ENCODE measurements around the gene FAM120A. TPM values are rescaled to one million over a fixed set of nuclear protein-coding genes. Genes with fewer than 3 reads are reported as not detected.

The FAM120A gene
- polyA plus RNA-seq, 3 donors = 70.7 to 75.1 (median 73.2) TPM

DNA sequence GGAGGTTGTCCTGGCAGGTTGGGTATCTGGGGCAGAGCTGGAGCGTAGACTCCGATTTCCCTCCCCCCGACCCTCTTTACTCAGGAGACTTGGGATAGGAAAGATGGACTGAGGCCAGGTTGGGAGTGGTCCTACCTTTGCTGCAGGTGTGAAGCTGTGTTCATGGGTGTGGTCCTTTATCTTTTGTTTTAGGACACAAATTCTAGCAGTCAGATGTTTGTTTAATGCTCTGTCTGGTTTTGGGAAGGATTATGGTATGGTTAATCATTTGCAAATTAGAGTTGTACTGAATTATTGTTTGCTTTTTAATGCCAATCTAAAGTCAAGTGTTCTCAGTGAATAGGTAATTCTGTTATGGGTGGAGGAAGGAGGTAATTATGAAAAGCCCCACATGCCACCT, 16.0 kb downstream of the FAM120A start:
- DNase-seq (ENCODE audit: low read depth in 3 of 3, low spot score in 2 of 3) = no peak

DNA sequence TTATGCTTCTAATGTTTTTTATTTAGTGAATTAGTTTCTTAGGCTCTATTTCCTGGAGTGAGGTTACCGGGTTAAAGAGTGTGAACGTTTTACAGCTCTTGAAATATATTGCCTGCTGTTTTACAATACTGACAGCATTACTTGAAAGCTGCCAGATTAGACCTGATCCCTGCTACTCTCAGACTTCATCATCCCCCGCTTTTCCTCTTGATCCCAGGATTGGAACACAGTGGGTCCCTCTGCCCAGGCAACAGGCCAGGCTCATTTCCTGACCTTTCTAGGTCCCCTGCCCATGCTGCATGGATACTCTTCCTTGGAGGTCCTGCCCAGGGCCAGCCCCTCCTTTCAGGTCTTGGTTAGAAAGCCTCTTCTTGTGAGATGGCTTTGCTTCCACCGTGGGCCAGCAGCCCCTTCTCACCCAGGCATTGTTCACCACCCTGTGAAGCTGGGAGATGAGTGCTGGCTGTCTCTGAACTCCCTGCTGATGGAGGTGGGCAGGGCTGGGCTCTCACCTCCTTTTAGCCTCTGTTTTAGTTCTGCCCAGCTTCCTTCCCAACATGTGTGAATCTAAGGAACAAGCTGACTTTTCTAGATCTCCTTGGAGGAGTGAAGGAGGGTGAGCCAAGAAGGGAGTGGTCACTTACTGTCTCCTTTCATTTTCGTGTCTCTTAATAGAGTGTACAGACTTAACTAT, 17.4 kb downstream of the FAM120A start:
- DNase-seq (ENCODE audit: low read depth in 3 of 3, low spot score in 2 of 3) = peak in 1 of 3 donors; percentile 65

DNA sequence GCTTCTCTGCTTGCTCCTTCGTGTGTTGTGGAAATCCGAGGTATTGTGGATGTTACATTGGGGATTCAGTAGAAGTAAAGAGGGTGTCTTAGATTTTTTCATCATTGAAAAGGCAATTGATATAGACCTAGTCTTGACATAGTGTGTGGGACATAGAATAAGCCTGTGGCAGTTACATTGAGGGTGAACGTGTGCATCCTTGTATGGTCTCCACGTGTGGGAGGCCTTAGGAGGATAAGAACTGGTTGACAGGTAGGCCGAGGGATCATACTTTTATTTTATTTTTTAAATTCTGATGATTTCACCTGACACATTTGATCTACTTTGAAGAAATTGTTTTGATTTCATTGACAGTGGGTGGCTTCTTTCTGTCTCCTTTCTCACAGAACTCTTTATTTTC, 18.9 kb downstream of the FAM120A start:
- DNase-seq (ENCODE audit: low read depth in 3 of 3, low spot score in 2 of 3) = no peak

DNA sequence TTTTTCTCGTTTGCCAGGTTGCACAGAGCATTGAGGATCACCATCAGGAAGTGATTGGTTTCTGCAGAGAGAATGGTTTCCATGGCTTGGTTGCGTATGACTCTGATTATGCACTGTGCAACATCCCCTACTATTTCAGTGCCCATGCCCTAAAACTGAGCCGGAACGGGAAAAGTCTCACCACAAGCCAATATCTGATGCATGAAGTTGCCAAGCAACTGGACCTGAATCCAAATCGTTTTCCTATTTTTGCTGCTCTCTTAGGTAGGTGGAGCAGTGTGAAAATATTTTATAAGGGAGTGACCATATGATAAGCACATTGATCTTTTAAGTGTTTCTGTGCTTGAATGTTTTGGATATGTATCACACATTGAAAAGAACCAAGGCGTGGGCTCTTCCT, 19.6 kb downstream of the FAM120A start:
- no peak for DNase-seq (ENCODE audit: low read depth in 3 of 3, low spot score in 2 of 3)

DNA sequence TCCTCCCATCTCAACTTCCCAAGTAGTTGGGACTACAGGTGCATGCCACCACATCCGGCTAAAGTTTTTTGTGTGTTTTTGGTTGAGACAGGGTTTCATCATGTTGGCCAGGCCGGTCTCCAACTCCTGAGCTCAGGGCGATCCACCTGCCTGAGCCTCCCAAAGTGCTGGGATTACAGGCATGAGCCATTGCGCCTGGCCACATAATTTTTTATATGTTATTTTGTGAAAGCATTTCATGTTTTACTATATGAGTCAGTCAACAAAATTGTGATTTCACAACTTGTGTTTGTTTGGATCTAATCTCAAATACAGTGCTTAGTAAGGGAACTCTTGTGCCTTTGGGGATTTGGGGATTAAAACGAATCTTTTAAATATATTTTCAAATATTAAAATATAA, 21.9 kb downstream of the FAM120A start:
- DNase-seq (ENCODE audit: low read depth in 3 of 3, low spot score in 2 of 3) = no peak

- DNase-seq (ENCODE audit: low read depth in 3 of 3, low spot score in 2 of 3) = no peak
Measured at GRCh38 chr9:93475108-93475507, 23.6 kb downstream of the FAM120A start.

- DNase-seq (ENCODE audit: low read depth in 3 of 3, low spot score in 2 of 3) = no peak
Measured at GRCh38 chr9:93475856-93476255, 24.4 kb downstream of the FAM120A start.

- DNase-seq (ENCODE audit: low read depth in 3 of 3, low spot score in 2 of 3) = no peak
Measured at GRCh38 chr9:93476924-93477323, 25.4 kb downstream of the FAM120A start.

GRCh38 chr9:93477397-93477796, 25.9 kb downstream of the FAM120A start:
- no peak for DNase-seq (ENCODE audit: low read depth in 3 of 3, low spot score in 2 of 3)

- no peak for DNase-seq (ENCODE audit: low read depth in 3 of 3, low spot score in 2 of 3)
Measured at GRCh38 chr9:93479726-93480125, 28.2 kb downstream of the FAM120A start.

DNA sequence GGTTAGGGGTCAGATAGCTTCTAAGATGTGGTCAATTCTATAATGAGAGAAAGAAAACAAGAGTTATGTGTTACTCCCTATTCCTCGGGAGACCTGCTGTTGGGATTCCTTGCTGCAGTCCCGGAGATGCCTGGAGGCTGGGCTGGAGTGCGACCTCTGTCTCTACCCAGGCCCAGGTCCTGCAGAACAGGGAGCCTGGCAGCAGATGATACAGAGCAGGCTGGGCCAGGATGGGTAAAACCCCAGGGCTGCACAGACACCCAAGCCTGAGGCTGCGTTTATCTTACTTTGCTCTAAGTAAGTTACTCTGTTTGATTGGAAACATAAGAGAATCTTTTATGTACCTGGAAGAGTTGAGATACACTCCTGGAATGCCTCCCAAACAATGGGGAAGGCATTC, 28.8 kb downstream of the FAM120A start:
- DNase-seq (ENCODE audit: low read depth in 3 of 3, low spot score in 2 of 3) = no peak

GRCh38 chr9:93480728-93481324, 29.3 kb downstream of the FAM120A start:
- DNase-seq (ENCODE audit: low read depth in 3 of 3, low spot score in 2 of 3) = no peak

DNA sequence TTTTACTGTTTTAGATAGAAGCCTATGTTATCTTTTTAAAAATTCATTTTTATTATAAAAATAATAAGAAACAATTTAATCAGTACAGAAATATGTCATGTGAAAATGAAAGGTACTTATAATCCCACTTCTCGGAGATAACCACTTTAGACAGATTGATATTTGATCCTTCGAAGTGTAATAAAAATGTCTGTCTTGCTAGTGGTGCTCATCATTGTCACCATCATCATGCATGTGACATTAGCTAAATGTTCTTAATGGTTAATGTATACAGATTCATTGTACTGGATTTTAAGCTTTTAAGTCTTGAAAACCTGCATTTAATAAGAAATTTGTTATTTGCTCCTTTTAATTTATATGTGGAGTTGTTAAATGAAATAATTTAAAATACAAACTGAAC, 32.0 kb downstream of the FAM120A start:
- no peak for DNase-seq (ENCODE audit: low read depth in 3 of 3, low spot score in 2 of 3)

- no peak for DNase-seq (ENCODE audit: low read depth in 3 of 3, low spot score in 2 of 3)
Measured at GRCh38 chr9:93486268-93486667, 34.8 kb downstream of the FAM120A start.

GRCh38 chr9:93488244-93488643, 36.8 kb downstream of the FAM120A start:
- DNase-seq (ENCODE audit: low read depth in 3 of 3, low spot score in 2 of 3) = no peak

DNA sequence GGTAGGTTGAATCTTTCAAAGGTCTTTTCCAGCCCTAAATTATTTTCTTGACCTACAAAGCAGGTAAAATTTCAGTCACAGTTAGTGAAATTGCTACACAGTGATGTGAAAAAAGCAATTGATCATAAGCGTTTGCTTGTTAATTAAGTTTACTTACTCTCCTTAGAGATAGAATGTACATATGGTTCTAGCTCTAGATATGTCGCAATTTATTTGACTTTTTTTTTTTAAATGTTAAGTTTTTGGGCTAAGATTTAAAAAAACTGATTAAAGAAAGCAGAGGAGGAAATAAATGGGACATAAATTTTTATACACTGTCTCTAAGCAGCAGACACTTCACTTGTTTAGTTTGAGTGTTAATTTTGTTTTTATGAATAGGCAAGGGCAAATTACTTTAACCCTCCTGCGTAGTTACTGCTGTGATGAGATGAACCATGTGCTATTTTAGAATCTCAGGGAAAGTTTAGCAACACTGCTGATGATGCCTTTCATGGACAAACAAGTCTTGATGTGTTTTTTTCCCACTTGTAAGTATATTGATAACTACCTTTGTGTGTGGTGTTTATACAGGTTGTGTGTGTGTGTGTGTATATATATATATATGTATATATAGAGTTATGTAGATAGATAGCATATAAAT, 40.2 kb downstream of the FAM120A start:
- DNase-seq (ENCODE audit: low read depth in 3 of 3, low spot score in 2 of 3) = no peak

- no peak for DNase-seq (ENCODE audit: low read depth in 3 of 3, low spot score in 2 of 3)
Measured at GRCh38 chr9:93492327-93492726, 40.8 kb downstream of the FAM120A start.

GRCh38 chr9:93493949-93494348, 42.5 kb downstream of the FAM120A start:
- DNase-seq (ENCODE audit: low read depth in 3 of 3, low spot score in 2 of 3) = no peak

GRCh38 chr9:93496285-93496684, 44.8 kb downstream of the FAM120A start:
- no peak for DNase-seq (ENCODE audit: low read depth in 3 of 3, low spot score in 2 of 3)

DNA sequence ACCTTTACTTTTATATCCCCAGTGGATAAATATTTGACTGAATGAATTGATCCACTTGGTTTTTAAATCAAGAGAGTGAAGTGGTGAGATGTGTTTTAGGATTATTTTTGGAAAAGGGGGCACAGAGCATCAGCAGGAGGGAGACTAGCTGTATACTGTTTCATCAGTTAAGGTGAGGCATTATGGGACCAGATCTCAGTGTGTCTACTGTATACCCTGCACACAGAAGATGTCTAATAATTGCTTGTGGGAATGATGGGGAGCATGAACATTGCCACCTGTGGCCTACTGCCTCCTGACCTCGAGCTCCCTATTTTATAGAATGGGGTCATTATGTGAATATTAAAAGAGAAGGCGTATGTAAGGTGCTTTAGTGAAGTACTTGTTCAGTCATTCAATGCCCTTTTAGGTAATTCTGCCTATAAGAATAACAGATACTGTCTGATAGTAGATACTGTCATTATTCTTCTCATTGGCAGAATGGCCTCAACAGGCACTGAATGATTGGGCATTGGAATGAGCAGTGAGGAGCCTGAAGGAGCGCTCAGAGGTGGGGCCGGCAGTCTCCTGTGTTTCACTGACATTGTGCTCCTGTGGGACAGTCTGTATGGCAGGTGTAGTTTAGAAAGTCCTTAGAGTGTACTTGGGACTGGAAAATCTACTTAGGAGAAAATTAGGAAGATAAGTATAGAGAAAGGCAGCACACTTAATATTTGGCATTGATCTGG, 49.2 kb downstream of the FAM120A start:
- DNase-seq (ENCODE audit: low read depth in 3 of 3, low spot score in 2 of 3) = no peak

GRCh38 chr9:93501406-93501805, 49.9 kb downstream of the FAM120A start:
- no peak for DNase-seq (ENCODE audit: low read depth in 3 of 3, low spot score in 2 of 3)

DNA sequence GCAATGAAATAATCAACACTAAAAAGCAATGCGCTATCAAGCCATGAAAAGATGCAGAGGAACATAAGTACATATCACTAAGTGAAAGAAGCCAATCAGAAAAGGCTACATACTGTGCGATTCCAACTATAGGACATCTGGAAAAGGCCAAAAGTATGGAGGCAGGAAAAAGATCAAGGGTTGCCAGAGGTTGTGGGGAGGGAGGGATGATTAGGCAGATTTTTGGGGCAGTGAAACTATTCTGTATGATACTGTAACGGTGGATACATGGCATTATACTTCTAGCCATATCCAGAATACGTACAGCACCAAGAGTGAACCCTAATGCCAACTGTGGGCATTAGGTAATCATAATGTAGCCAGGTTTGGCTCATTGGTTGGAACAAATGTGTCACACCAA, 51.9 kb downstream of the FAM120A start:
- no peak for DNase-seq (ENCODE audit: low read depth in 3 of 3, low spot score in 2 of 3)

All from right renal cortex interstitium (tissue), 3 donors.